HG03060 (cell line): ENCODE results near the gene RPL6.

Experiments
- ATAC-seq: cut with Tn5 transposase; IDR thresholded peaks from one replicate; pipeline ENCODE4 v1.9.1; 2021; ENCODE audit warnings: low read depth, moderate number of reproducible peaks; ENCODE audit not compliant: unreplicated experiment

The RPL6 gene

GRCh38 chr12:112381406-112381882 is 28.0 kb downstream of the RPL6 start:
- peak; percentile 23 for ATAC-seq

GRCh38 chr12:112380663-112381405 is 28.6 kb downstream of the RPL6 start:
- ATAC-seq = no peak

GRCh38 chr12:112375105-112375504 is 34.3 kb downstream of the RPL6 start:
- no peak for ATAC-seq

- ATAC-seq = no peak
These were observed 35.2 kb downstream of the RPL6 start for GRCh38 chr12:112374166-112374740.

- no peak for ATAC-seq
These were observed 38.4 kb downstream of the RPL6 start for GRCh38 chr12:112370868-112371510.

- ATAC-seq = no peak
These were observed 39.2 kb downstream of the RPL6 start for GRCh38 chr12:112370199-112370598.

GRCh38 chr12:112368856-112369255 is 40.5 kb downstream of the RPL6 start:
- ATAC-seq = no peak

GRCh38 chr12:112367965-112368364 is 41.4 kb downstream of the RPL6 start:
- no peak for ATAC-seq

- no peak for ATAC-seq
These were observed 47.1 kb downstream of the RPL6 start for GRCh38 chr12:112362310-112362709.

- no peak for ATAC-seq
These were observed 48.1 kb downstream of the RPL6 start for GRCh38 chr12:112361271-112361670.

GRCh38 chr12:112359290-112359689 is 50.1 kb downstream of the RPL6 start:
- no peak for ATAC-seq

GRCh38 chr12:112357214-112357613 is 52.2 kb downstream of the RPL6 start:
- ATAC-seq = no peak
